Common myeloid progenitor, CD34-positive (primary cell): ENCODE data around the gene C1orf174.
"Not testable (repeated sequence)": the region's sequence is repeated elsewhere in the genome, so short reads cannot be mapped to it uniquely, and the experiment has no call there.

Experiments
- CTCF ChIA-PET: fragments of 350-600 bp; sonication (Branson Sonifier 250); formaldehyde crosslinking; loops from one replicate; lab custom pipeline; 2021; ENCODE audit warnings: antibody characterized with exemption; lab: Charles Lee
- POLR2A ChIA-PET: fragments of 350-600 bp; sonication (Branson Sonifier 250); formaldehyde crosslinking; loops from one replicate; lab custom pipeline; 2021; ENCODE audit warnings: antibody characterized with exemption; lab: Charles Lee
- DNase-seq, 3 donors: peaks; one replicate each; pipeline versions ENCODE4 v3.0.0 to v3.0.0-alpha.2; 2013
- H3K27ac ChIP-seq, 2 experiments: 1 replicate in 1 of 2; 2 replicates in 1 of 2; pipeline ENCODE4 v1.7.0; 2013; ENCODE audit warnings: inconsistent platforms in 2 of 2, low read length in 2 of 2, mild to moderate bottlenecking in 2 of 2, low read depth in 1 of 2, moderate library complexity in 1 of 2; ENCODE audit not compliant: severe bottlenecking in 2 of 2, insufficient read depth in 1 of 2, poor library complexity in 1 of 2
- H3K27me3 ChIP-seq, 5 experiments: replicated peaks in 2 of 5; 1 replicate in 3 of 5; 2 replicates in 2 of 5; pipeline versions ENCODE4 v1.6.1 to v1.7.0; 2013; ENCODE audit warnings: low read length in 4 of 5, mild to moderate bottlenecking in 2 of 5, moderate library complexity in 2 of 5, inconsistent platforms in 1 of 5; ENCODE audit not compliant: insufficient read depth in 5 of 5, control insufficient read depth in 4 of 5
- H3K36me3 ChIP-seq, 4 experiments: 1 replicate in 2 of 4; 2 replicates in 2 of 4; pipeline versions ENCODE4 v1.6.1 to v1.7.0; 2013; ENCODE audit warnings: low read length in 3 of 4, control low read depth in 1 of 4, mild to moderate bottlenecking in 1 of 4; ENCODE audit not compliant: control insufficient read depth in 4 of 4, insufficient read depth in 4 of 4
- H3K4me1 ChIP-seq, 4 experiments: 1 replicate in 3 of 4; 2 replicates in 1 of 4; pipeline versions ENCODE4 v1.6.1 to v1.7.1; 2013; ENCODE audit warnings: low read length in 3 of 4, mild to moderate bottlenecking in 3 of 4, control low read depth in 1 of 4, inconsistent platforms in 1 of 4, moderate library complexity in 1 of 4; ENCODE audit not compliant: control insufficient read depth in 4 of 4, insufficient read depth in 4 of 4; ENCODE audit errors: control extremely low read depth in 1 of 4
- H3K4me3 ChIP-seq, 7 experiments: 1 replicate in 4 of 7; 2 replicates in 3 of 7; pipeline versions ENCODE4 v1.5.1 to v1.7.0; 2013; ENCODE audit warnings: mild to moderate bottlenecking in 7 of 7, low read length in 6 of 7, moderate library complexity in 6 of 7, inconsistent platforms in 2 of 7, low read depth in 2 of 7, control low read depth in 1 of 7; ENCODE audit not compliant: insufficient read depth in 4 of 7, control insufficient read depth in 1 of 7; ENCODE audit errors: extremely low read depth in 1 of 7
- H3K9me3 ChIP-seq, 5 experiments: 1 replicate in 4 of 5; 2 replicates in 1 of 5; pipeline versions ENCODE4 v1.6.1 to v1.7.1; 2013; ENCODE audit warnings: low read length in 4 of 5, mild to moderate bottlenecking in 2 of 5, inconsistent platforms in 1 of 5, low read depth in 1 of 5, moderate library complexity in 1 of 5; ENCODE audit not compliant: control insufficient read depth in 4 of 5, insufficient read depth in 2 of 5; ENCODE audit errors: control extremely low read depth in 1 of 5
- WGBS: methylation state at CpG from one replicate; pipeline ENCODE4 v1.1.5; 2013; ENCODE audit not compliant: insufficient coverage; 5-methylcytosine and 5-hydroxymethylcytosine counted together

The C1orf174 gene

DNA sequence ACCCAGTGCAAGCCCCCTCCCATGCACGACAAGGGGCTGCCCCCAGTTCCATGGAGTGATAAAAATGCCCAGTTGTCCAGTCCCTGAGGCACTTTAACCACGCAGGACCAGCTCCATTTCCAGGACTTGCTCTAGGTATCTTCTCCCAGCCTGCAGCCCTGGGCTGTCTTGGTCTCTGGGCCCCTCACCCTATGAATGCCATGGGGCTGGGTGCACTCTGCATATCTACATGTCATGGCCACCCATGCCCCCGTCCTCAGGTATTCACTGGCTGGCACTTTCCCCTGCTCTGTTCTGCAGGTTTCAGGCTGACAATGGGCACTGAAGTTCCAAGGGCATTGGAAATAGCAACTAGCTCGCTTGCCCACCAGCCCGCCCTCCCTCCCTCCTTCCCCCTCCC lies 19.6 kb upstream of the C1orf174 start:
- Histone ChIP-seq H3K36me3 (no peaks in the 10 kb centered on the region), H3K4me3 (no peak overlapping the region), H3K27ac (no peak overlapping the region), H3K9me3 (no peaks in the 10 kb centered on the region), H3K4me1 (peaks cover 0 to 3% (median 0%) of the 10 kb centered on the region in 4 experiments), H3K27me3 (peaks cover 0 to 26% (median 0%) of the 10 kb centered on the region in 5 experiments)
- POLR2A ChIA-PET, result no interaction called here
- CTCF ChIA-PET, result no interaction called here
- no peak for DNase-seq
- WGBS, result 89% methylated on average over 2 of the region's 5 CpGs

DNA sequence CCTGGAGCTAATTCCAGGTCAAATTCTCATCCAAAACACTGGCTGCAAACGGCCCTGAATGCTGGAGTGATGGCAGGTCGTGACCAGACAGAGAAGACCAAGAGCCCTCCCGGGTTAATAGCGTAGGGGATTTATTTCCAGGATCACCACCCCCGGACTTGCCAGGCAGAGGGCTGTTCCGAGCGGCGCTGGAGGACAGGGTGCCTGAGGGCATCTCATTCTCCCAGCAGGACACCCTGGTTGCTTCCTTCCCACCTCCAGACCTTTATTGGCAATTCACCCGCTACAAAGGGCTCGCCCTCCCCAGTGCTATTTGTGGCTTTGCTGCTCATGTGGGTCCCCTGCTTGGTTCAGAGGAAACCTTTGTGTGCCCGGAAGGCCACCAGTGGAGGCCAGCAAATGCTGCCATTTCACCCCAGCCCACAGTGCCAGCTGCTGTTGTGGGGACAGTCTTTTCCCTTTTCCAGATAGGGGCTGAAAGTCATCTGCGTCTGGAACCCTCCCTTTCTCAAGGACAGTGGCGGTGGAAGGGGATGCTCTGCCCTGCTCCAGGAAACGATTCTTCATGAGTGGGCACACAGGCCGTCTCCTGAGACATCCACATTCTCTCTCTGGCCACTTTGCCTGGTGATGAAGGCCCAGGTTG lies 19.0 kb upstream of the C1orf174 start:
- Histone ChIP-seq H3K4me1 (peaks cover 0 to 3% (median 0%) of the 10 kb centered on the region in 4 experiments), H3K4me3 (no peak overlapping the region), H3K36me3 (no peaks in the 10 kb centered on the region), H3K9me3 (no peaks in the 10 kb centered on the region), H3K27me3 (peaks cover 0 to 22% (median 0%) of the 10 kb centered on the region in 5 experiments), H3K27ac (no peak overlapping the region)
- DNase-seq, result no peak
- ChIA-PET POLR2A (no interaction called here), CTCF (no interaction called here)
- WGBS, result 88% methylated on average over 14 of the region's 15 CpGs

DNA sequence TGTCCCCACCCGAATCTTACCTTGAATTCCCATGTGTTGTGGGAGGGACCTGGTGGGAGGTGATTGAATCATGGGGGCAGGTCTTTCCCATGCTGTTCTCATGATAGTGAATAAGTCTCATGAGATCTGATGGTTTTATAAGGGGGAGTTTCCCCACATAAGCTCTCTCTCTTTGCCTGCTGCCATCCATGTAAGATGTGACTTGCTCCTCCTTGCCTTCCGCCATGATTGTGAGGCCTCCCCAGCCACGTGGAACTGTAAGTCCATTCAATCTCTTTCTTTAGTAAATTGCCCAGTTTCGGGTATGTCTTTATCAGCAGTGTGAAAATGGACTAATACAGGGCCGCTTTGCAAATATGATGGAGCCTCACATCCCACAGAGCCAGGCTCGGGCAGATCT lies 18.3 kb upstream of the C1orf174 start:
- DNase-seq, H3K36me3 ChIP-seq, CTCF ChIA-PET, POLR2A ChIA-PET, H3K9me3 ChIP-seq, H3K4me1 ChIP-seq, H3K4me3 ChIP-seq, H3K27ac ChIP-seq: not testable (repeated sequence)
- 97% methylated on average over 4 of the region's 6 CpGs for WGBS
- peaks cover 0 to 22% (median 0%) of the 10 kb centered on the region in 5 experiments for H3K27me3 ChIP-seq

DNA sequence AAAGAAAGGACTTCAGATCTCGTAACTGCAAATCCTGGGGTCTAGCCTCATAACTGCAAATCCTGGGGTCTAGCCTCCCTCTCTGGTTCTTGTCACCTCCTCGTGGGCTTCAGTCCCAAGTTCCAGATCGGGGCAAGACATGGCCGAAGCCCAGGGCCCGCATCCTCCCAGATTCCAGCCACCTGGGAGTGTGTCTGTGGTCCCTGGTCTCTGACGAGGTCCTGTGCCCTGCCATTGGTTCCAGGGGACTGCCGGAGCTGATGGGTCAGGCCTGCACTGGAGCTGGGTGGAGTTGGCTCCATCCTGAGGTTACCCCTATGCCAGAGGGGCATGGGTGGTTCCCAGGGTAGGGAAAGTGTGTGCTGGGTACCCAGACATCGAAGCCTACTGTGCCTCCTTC lies 17.7 kb upstream of the C1orf174 start:
- no peak for DNase-seq
- 98% methylated on average over 7 of the region's 8 CpGs for WGBS
- CTCF ChIA-PET, result no interaction called here

DNA sequence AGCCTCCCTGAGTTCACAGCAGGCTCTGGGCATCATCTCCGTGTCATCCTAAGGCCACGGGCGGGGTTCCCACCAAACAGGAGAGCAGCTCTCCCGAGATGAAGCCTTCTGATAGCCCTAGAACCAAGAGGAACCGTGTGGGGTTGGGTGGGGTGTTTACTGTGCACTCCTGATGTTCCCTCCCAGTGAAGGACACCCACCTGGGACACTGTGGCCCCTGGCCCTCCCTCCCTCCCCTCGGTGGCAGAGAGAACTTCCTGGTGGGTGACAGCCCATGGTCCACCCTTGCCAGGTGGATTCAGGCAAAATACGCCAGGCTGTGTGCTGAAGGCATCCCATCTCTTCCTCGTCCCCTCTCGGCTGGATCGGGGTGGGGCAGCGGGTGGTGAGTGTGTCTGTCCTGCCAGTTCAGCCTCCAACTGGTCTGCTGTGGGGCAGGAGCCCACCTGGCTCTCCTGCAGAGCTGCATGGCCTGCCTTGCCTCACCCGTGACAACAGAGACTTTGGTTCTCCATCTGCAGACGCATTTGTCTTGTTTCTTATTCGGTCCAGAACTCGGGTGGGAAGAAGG lies 15.6 kb upstream of the C1orf174 start:
- ChIA-PET CTCF (no interaction called here), POLR2A (no interaction called here)
- WGBS, result 86% methylated on average over 8 of the region's 15 CpGs
- Histone ChIP-seq H3K9me3 (no peaks in the 10 kb centered on the region), H3K27me3 (peaks cover 0 to 43% (median 7%) of the 10 kb centered on the region in 5 experiments), H3K36me3 (no peaks in the 10 kb centered on the region), H3K4me3 (no peak overlapping the region), H3K4me1 (peaks cover 0 to 3% (median 0%) of the 10 kb centered on the region in 4 experiments), H3K27ac (no peak overlapping the region)
- no peak for DNase-seq

More for the DNA sequence above, 17.7 kb upstream of the C1orf174 start:
- Histone ChIP-seq H3K27ac (no peak overlapping the region), H3K27me3 (peaks cover 0 to 23% (median 0%) of the 10 kb centered on the region in 5 experiments), H3K36me3 (no peaks in the 10 kb centered on the region), H3K9me3 (no peaks in the 10 kb centered on the region), H3K4me3 (no peak overlapping the region), H3K4me1 (peaks cover 0 to 3% (median 0%) of the 10 kb centered on the region in 4 experiments)
- POLR2A ChIA-PET, result no interaction called here

DNA sequence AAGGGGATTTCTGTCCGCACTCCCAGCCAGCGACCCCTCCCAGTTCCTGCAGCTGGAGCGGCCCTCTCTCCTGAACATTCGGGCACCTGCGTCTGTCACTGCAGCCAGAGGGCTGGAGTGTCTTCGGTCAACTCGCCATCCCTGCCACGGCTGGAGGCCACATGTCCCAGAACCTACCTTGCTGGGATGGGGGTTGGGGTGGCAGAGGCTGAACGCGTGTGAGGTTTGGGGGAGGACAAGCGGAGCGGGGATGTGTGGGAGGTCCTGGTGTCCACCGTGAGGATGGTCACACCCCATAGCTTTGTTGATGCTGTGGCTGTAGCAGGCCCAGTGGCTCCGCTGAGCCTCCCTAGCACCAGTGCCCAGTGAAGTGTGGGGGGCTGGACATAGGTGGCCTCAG lies 14.8 kb upstream of the C1orf174 start:
- Histone ChIP-seq H3K4me1 (peaks cover 0 to 3% (median 0%) of the 10 kb centered on the region in 4 experiments), H3K27ac (no peak overlapping the region), H3K36me3 (no peaks in the 10 kb centered on the region), H3K27me3 (peaks cover 0 to 51% (median 7%) of the 10 kb centered on the region in 5 experiments), H3K4me3 (no peak overlapping the region), H3K9me3 (no peaks in the 10 kb centered on the region)
- ChIA-PET CTCF (no interaction called here), POLR2A (no interaction called here)
- WGBS, result 93% methylated on average over 12 of the region's 14 CpGs
- no peak for DNase-seq

DNA sequence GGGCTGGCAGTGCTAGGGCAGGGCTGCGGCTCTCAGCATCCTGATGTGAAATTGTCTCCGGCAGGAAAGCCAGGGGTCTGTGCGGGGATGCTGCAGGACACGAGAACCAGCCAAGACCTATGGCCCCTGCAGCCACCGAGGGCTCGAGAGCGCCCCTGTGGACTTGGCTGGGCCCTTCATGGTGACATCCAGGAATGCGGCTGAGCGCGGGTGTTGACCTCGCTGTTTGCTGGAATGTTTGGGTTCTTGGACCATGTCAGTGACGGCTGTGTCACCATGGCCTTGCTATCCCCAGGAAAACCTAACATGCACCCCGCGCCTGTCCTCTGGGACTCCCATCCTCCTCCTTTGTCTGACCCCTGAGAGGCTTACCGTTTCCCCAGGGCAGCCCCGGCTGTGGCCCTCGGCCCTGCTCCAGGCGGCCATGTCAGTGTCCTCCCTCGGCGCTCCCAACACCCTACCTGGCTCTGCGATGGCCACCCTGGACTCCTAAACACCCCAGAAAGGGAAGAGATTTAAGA lies 14.3 kb upstream of the C1orf174 start:
- H3K27ac ChIP-seq, result no peak overlapping the region
- no peaks in the 10 kb centered on the region for H3K36me3 ChIP-seq
- H3K4me1 ChIP-seq, result peaks cover 0 to 3% (median 0%) of the 10 kb centered on the region in 4 experiments
- POLR2A ChIA-PET, result no interaction called here
- CTCF ChIA-PET, result interaction anchor here (0.7 kb wide), 1 partner anchor 10 kb away, joined by 3 read pairs; no protein-coding TSS in a partner anchor
- H3K27me3 ChIP-seq, result peaks cover 0 to 53% (median 7%) of the 10 kb centered on the region in 5 experiments
- no peak overlapping the region for H3K4me3 ChIP-seq
- no peaks in the 10 kb centered on the region for H3K9me3 ChIP-seq
- WGBS, result 93% methylated on average over 20 of the region's 21 CpGs
- DNase-seq, result no peak
